ENCODE results near the gene ZSWIM5.
"Not testable (repeated sequence)": the region's sequence is repeated elsewhere in the genome, so short reads cannot be mapped to it uniquely, and the experiment has no call there.

ZSWIM5 gene

DNA sequence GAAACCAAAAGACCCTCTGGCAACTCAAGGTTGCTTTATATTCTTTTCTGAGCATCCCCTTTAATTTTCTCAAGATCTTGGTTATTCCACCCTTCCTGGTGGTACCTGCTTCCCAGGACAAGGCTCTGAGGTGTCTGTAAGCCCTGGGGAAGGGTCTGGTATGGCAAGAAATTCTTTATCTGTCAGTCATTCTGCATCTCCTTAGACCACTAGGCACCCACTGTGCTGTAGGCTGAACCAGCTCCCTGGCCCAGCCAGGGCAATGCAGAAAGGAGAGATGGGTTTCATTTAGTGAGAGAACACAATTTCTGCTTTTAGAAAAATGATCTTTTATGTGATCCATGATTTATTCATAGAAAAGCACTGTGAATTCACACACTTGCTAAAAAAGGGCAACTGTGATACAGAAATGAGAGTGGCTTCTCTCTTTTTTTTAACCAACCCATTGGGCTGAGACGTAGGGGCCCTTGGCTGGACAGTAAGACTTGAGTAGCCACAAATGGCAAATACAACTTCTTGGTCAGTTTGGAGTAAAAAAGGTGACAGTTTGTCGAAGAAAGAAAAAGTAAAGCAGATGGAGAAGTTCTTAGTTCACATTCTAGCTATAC, 190.2 kb downstream of the ZSWIM5 start:
- DNase-seq, result no peak

DNA sequence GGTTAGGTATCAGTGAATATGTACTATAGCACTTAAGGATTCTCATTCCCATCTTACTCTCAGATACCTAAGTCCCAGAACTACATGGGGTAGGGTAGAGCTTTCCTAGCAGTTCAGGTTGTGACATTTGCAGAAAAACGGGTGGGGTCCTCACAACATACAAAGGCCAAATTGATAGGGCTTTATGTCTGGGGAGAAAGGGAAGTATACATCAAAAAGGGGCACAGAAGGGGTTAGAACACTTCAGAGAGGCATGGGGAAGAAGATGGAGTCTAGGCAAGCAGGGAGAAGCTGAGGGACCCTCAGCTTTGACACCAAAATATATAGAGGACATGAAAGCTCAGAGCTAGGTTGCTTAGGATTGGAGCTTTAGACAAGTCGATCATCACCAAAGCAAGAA, 190.7 kb downstream of the ZSWIM5 start:
- DNase-seq, result no peak

DNA sequence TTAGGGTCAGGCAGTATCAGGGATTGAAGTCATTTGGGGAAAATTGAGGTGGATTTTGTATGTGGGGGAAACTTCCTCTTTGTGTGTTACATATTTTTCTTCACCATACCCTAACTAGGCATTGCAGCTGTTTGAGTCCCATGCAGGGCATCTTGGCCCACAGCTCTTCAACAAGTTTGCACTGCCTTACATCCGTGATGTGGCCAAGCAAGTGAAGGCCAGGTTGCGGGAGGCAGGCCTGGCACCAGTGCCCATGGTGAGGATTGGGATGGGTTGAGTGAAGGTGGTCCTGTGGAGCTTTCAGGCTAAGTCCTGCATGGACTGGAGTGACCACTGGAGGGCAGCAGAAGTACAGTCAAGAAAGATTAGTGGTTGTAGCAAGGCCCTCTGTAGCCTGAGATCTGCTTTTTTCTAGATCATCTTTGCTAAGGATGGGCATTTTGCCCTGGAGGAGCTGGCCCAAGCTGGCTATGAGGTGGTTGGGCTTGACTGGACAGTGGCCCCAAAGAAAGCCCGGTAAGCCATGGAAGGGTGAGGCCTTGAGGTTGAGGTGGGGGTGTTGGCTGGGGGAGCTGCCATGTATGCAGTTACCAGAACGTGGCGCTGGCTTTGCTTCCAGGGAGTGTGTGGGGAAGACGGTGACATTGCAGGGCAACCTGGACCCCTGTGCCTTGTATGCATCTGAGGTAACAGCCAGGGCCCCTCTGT, 191.9 kb downstream of the ZSWIM5 start:
- peak; percentile 22 for DNase-seq

DNA sequence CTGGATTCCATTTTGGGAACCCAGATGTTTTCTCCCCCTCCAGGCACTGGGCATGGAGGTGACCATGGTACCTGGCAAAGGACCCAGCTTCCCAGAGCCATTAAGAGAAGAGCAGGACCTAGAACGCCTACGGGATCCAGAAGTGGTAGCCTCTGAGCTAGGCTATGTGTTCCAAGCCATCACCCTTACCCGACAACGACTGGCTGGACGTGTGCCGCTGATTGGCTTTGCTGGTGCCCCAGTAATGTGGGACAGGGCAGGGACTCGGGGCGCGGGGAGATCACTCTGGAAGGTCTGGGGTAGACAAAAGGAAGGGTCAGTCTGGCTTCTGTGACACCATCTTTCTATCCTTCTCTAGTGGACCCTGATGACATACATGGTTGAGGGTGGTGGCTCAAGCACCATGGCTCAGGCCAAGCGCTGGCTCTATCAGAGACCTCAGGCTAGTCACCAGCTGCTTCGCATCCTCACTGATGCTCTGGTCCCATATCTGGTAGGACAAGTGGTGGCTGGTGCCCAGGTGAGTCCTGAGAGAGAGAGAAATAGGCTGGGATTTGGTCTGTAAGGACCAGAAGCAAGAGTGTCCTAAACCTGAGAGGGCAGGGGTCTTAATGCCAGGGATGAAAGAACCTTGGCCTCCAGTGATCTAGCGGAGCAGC, 192.7 kb downstream of the ZSWIM5 start:
- DNase-seq, result no peak

DNA sequence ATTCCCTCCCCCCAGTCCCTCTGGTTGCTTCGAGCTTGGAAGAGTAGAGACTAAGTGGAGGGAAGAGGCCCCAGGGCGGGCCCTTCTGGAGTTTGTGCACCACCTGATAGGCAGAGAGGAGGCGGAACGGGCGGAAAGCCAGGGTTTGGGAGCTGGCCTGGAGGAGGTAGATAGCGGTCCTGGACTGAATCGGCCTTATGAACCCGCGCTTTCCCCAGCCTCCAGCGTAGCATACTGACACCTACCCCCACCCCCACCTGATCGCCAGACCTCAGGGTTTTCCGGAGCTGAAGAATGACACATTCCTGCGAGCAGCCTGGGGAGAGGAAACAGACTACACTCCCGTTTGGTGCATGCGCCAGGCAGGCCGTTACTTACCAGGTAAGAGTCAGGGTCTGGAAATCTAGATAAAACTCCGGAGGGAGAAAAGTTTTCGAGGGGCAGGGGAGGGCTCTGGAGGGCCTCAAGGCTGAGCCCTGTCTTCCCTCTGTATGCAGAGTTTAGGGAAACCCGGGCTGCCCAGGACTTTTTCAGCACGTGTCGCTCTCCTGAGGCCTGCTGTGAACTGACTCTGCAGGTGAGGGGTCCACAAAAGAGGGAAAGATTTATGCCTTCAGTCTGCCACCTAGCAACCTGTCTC, 193.6 kb downstream of the ZSWIM5 start:
- DNase-seq, result no peak

DNA sequence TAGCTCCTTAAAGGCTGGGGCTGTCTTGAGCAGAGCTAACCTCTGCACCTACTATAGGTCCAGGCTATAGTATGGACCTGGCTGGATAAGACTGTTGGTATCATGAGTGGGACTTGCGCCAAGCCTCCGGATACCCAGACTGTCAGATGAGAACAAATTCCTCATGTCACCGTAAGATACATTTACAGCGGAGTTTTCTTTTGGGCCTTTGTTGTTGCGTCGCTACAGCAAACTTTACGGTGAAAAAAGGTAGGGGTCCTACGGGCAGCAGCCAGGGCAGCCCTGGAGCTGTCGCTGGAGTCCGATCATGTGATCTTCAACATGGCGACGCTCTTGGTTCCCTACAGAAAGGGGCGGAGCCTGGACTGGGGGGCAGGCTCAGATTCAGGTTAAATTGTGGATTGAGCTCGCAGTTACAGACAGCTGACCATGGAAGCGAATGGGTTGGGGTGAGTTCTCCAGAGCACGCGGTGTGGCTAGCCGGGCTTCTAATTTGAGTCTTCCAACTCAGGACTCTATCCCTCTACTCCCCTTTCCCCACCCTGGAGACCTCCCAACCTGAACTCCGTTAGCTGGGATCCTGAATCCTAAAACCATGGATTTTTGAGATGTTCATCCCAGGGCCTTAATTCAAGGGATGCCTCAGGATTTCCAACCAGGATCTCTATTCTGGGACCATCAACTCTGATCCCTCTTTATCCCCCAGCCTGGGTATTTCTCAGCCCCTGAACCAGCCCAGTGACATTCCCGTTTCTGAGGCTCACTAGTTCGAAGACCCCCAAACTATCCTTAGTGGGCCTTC, 194.4 kb downstream of the ZSWIM5 start, which contains the start of gene UROD:
Gene UROD (plus strand): TSS at position 418 of the 802 bp plus-strand sequence. CDS start 12 bp downstream, at position 430.
- peak; percentile 88 for DNase-seq

DNA sequence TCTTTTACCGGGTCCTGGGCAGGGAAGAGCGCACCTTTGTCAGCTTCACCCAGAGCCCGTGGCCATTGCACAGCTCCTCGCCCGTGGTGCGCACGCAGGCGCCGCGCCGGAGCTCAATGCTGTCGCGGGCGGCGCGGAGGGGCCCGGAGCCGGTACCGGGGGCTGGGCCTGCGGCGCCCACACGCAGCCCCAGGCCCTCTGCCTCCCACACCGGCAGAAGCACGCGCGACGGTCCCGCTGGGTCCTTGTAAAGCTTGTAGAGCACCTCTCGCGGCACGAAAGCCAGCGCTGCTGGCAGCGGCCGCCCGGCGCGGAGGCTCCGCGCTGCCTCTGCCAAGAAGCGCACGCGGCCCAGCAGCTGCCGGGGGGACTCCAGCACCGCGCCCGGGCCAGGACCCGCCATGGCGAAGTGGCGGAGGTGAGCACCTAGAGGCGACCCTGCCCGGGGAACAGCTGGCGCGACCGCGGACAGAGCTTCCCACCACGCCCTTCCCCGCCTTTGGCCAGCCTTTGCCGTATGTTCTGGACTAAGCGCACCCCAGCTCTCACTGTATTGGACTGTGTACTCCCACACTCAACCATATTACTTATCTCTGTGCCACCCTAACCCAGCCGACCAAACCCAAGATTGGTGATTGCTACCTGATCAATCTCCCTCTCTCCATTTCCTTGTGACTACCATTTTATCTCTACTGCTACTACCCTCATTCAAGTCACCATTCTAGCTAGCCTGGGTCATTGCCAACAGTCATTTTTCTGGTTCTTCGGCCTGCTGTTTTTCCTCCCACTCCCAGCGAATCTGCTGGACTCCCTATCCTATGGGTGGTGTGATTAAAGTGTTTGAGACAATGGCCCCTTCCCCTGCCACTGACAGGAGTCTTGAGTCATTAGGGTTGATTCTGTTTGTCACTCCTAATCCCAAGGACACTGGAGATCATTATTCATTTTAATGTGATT, 195.3 kb downstream of the ZSWIM5 start, which contains the start of gene HECTD3:
Gene HECTD3 (minus strand): TSS at position 470 of the 957 bp plus-strand sequence. CDS start 67 bp downstream, at position 403.
- peak; percentile 63 for DNase-seq

DNA sequence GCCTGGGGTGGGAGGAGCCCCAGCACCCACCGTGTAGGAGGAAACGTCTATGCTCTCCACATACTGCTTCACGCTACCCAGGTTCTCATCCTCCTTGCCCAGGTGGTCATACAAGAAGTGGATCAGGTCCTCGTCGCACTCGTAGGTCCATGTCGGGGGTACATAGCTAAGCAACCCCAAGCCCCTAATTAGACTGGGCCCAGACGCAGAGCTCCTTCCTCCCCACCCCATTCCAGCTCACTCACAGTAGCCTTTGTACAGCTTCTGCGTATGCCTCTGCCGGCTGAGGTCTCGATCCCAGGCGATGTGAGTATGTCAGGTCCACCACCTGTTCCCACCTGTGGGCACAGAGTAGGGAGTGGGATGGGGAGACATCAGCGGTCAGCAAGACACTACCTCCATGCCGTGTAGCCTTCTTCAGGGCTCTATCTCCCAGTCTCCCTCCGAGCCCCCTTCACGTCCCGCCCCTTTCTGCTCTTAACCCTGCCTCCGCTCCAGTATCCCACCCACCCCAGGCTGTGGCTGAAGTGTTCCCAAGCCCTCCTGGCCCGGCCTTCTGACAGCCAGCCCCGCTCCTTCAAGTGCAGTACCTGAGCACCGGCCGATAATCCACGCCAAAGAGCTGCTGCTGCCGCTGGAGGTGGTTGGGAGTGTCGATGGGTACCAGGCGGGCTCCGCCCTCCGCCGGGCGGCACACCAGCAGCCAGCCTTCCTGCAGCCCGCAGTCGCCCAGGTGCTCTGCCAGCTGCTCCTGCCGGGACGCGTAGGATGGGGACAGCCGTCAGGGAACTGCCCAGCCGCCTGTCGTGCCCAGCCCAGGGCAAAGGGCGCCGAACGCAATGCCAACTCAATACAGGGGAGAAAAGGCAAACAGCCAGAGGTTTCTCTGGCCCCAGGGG, 196.2 kb downstream of the ZSWIM5 start:
- DNase-seq, result peak; percentile 58

DNA sequence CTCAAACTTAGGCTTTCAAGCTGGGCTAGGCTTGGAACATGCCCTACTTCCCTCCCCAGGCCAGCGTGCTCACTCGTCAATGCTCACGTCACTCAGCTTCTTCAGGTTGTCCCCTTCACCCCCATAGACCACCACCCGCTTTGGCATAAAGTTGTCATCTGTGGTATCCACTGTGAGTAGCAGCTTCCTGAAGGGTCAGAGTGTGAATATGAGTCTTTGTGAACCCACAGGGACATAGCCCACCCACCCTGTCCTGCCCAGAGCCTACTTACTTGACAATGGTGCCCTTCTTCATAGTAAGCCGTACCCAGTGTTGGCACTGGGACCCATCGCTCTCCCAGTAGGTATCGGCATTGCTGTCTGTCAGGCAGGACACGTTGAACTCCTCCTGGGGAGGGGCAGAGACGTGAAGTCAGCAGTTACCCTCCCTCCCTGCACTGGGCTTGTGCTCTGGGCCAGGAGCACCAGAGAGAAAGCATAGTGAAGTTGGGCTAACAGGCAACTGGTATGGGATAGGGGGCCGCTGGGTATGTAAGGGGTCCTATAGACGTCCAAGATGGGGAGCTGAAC, 197.0 kb downstream of the ZSWIM5 start:
- no peak for DNase-seq

DNA sequence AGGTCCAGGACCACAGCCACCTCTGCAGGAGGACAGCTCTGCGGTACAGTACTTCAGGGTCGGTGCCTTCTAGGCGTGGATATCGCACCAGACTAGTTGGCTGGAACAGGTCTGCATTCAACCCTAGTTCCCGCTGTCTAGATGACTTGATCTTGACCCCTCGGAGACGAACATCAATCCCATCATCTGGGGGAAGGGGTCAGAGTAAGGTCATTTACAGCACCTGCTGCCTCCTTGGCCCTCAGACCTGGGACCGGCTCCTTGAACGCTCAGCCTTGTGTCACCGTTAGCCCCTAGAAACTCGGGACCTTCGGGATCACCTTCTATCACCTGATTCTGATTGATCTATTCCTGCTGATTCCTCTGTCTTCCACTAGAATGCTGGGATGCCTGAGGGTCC, 197.9 kb downstream of the ZSWIM5 start:
- DNase-seq, result no peak

DNA sequence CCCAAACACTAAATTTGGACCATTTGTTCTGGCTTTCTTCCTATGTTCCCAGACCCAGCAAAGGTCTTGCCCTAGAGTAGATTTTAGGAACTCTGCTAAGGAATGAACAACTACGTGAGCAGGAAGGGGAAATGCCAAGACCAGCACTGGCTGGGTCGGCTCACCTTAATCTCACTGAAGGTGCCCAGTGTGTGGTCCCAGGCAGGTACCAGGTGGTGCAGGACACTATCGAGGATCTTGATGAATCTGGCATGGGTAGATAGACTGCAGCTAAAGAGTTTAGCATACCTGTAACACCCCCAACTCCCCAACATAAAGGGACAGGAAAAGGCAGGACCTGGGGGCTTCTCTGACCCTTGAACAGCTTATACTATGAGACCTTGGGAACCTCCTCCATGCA, 198.3 kb downstream of the ZSWIM5 start:
- DNase-seq, result no peak

DNA sequence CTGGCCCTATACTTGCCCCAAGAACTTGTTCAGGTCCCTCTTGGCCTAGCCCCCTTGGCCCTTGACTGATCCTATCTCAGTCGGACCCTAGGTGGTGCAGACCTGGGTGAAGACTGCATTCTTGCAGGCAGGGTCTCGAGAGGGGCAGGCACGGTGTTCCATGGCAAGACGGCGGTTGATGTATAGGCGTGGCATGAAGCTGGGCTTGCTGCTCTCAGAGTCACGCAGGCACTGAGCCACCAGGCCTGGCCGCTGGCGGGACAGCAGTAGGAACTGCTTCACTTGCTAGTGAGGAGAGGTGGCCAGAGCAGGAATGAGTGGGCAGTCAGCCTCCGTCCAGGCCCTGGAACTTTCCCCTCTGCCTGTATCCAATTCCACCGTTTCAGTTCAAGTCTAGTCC, 199.1 kb downstream of the ZSWIM5 start:
- DNase-seq, result no peak

DNA sequence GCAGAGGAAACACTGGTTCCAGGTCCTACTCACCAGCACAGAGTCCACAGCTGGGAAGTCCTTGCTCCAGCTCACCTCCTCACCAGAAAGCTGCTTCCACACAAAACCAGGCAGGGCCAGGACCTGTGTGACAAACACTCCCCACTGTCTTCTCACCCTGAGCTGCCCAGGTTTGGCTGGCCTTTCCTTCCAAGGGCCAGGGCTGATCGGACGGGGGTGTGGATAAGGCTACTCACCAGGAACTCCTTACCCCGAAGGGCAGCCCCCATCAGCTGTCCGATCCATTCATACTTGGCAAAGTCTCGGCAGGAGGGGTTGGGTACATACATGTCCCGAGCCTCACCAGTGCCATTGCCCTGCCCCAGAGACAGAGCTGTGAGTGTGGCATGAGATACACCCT, 200.6 kb downstream of the ZSWIM5 start:
- DNase-seq, result no peak

DNA sequence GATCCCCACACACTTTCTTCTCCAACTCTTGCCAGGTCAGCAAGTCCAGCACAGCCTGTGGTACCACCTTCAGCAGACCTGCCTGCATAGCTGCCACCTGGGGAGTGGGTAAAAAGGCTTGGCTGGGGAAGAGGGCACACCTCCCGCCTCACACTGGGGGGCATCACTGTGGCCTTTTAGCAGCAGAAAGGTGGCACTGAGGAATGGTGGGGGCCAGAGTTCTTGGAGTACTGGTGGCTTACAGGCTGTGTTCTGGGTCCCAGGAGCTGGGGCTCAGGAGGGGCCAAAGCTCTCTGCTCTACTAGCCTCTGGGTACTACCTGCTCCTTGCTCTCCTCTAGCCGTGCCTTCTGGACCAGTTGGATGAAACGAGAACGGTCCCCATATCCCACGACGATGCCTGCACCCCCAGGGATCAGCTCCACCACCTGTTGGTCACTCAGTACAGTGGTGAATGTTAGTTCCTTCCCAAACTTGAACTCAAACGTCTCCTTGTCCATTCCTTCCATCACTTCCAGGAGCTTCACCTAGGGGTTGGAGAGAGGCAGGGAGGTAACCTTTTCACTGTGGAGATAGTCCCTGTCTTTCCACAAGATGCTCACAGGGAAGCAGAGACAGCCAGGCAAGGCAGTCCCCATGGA, 202.0 kb downstream of the ZSWIM5 start:
- no peak for DNase-seq

DNA sequence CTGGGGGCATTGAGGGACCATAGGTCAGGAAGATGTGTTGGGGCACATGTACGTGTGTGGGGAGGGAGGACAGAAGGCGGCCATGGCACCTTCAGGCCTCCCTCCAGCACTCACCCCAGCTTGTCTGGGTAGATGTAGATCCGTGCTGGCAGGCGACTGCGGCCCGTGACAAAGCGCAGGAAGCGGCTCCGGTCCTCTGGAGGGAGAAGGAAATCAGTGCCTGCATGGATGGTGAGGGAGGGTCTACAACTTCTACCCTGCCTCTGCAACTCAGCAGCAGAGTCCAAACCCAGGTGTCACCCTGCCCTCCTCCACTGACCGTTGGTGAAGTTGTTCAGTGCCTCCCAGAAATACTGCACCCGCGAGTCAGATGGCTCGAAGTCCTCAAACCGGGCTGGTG, 202.7 kb downstream of the ZSWIM5 start:
- DNase-seq, result no peak

DNA sequence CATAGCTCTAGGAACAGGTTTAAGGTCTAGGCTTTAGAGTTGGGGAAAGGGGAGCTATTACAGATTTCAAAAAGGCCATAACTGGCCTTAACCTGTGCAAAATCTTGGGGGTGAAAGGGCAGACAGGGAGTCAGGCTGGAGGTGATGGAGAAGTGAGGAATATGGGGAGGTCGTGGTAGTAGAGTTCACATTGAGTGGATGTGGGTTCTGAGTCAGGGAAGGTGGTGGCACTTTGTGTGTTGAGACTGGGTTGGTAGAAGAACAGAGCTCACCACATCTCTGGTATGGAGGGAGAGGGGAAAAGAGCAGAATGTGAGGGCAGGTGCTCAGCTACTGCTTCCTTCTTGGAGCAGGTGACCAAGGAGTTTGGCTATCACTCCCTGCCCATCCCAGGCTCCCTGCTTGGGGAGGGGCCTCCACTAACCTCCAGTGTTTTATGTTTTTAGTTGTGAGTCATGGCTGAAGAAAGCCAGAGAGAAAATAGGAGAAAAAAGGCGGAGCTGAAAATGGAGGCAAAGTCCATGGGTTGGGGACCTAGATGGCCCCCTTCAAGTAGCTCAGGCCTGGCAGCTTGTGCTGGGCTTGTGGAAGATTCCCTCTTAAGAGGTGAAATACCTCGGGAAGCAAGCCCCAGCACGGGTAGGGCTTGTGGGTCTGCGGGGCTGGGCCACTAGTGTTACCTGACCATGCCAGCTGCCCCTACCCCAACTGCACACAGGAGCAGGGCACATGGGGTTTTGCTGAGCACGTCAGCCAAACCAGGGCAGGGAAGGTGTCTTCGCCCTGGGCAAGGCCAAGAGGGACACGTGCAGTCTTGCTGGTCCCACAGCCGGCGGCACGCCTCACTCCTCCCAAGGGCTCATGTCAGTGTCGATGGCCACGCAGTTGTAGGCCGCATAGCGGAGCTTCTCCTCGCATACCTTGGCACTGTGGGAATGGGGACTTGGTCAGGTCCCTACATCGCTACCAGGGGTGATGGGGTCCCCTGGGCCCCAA, 203.5 kb downstream of the ZSWIM5 start:
- DNase-seq, result no peak

DNA sequence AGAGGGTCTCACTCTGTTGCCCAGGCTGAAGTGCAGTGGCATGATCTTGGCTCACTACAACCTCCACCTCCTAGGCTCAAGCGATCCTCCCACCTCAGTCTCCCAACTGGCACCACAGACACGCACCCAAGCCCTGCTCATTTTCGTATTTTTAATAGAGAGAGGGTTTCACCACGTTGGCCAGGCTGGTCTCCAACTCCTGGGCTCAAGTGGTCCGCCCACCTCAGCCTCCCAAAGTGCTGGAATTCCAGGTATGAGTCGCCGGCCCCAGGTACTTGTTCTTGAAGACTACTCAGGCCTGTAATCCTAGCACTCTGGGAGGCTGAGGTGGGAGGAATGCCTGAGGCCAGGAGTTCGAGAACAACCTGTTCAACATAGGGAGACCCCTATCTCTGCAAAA, 204.8 kb downstream of the ZSWIM5 start:
- DNase-seq, result not testable (repeated sequence)

DNA sequence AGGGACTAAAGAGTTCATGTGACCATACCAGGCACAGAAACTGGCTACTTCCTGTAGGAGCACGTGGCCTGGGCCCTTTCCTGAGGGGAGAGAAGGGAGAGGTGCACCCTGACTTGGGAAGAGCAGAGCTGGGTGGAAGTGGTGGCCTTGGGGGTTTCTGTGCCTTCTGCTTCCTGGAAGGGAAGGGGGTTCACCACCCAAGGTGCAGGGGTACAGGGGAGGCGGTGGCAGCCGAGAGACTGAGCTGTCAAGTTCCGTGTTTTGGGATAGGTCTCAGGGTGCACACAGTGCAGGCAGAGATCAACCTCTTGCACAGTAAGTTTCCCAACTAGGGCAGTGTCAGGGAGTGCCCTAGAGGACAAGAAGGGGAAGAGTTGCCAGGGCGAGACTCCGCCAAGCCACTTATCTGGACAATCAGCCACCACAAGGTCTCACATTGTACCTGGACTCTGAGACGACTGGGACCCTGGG, 205.4 kb downstream of the ZSWIM5 start:
- DNase-seq, result no peak

Measured in NCI-H510A (cell line).